ENCODE results near the gene SMTN.
"Not testable (repeated sequence)": the region's sequence is repeated elsewhere in the genome, so short reads cannot be mapped to it uniquely, and the experiment has no call there.

- not testable (repeated sequence) for TF ChIP-seq CTCF (conservative IDR thresholded peaks at IDR 0.05; ENCODE audit: low read depth, low read length); EZH2 (IDR thresholded peaks at IDR 0.05; ENCODE audit: low read length, unreplicated experiment); EZH2phosphoT487 (IDR thresholded peaks at IDR 0.05; ENCODE audit: borderline replicate concordance, low read length)
Measured at GRCh38 chr22:31078389-31078788, 2.7 kb upstream of the SMTN start.

Measured in PC-3 (cell line).